OCI-M1 (cell line): ENCODE data around the gene CASP12.
A peak's percentile ranks its signal among the peaks of the same experiment; 100 is the strongest.
"Not testable (repeated sequence)": the region's sequence is repeated elsewhere in the genome, so short reads cannot be mapped to it uniquely, and the experiment has no call there.

Source experiments
- DNase-seq: peaks from one replicate; lab custom pipeline; 2025; lab: John Stamatoyannopoulos, UW

The CASP12 gene

DNA sequence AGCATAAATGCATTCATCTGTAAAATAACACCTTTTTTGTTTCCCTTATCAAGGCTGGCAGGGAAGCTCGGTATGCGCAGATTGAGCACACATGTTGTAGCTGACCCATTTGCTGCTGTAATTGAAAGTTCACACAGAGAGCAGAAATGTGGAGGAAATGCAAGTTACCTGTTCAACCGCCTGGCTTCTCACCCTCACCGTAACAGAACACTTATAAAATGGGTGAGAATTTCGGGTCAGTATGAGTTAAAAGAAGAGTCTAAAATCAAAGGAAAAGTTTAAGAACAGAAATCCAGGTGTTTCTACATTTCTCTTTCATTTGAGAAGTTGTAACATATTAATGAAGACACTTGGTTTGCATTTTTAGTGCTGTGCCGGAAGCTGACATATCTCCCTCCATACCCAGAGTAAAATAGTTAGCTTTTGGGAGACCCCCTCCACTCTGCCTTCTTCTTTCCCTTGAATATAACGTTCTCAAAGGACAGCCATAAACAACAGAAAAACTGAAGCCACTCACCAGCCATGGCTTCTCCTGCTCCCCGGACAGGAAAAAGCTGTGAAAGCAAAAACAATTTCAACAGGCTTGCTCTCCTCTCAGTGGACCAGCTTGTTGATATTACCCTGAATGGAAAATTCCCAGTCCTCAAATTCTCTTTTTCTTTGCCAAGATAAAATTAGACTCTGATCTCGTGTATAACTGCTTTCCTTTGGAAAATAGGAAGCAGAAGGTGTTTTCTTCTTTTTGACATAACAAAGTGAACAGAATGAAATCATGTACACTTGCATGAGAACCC is at the start of gene CASP12:
CASP12 (minus strand) TSS at position 570 of the 794 bp plus-strand sequence.
- no peak for DNase-seq

DNA sequence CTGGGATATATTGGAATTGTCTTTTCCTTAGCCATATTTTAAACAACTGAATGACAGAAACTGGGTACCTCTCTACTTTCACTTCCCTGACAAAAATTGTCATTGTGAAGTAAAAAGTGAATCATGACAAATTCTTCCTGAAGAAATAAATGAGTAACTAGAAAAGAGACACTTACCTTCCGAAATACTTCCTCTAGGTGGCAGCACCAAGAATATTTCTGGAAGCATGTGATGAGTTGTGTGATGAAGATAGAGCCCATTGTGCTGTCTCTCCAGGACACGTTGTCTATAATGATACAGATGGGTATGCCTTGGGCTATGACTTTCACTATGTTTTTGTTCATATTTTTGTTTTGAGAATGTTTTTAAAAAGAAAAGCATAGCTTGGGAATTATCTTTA is 48.6 kb upstream of the CASP12 start:
- DNase-seq = peak; percentile 29

DNA sequence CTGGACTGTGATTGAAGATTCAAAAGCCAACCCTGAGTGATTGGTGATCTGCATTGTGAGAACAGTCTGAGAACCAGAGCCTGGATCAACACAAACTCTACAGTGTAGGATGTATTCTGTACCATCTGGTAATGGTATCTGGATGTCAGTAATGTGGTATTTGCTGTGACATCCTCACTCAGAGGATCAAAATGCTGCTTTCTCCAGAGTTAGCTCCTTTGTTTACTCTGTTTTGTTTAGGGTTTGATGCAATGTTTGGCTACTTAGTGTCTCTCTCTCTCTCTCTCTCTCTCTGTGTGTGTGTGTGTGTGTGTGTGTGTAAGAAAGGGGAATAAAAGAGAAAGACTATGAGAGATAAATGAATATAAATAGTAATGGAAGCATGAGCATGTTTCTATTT is 45.8 kb upstream of the CASP12 start:
- no peak for DNase-seq

- DNase-seq = no peak
Observed at GRCh38 chr11:104943561-104943960, 45.3 kb upstream of the CASP12 start.

GRCh38 chr11:104934594-104934993 is 36.3 kb upstream of the CASP12 start:
- no peak for DNase-seq

DNA sequence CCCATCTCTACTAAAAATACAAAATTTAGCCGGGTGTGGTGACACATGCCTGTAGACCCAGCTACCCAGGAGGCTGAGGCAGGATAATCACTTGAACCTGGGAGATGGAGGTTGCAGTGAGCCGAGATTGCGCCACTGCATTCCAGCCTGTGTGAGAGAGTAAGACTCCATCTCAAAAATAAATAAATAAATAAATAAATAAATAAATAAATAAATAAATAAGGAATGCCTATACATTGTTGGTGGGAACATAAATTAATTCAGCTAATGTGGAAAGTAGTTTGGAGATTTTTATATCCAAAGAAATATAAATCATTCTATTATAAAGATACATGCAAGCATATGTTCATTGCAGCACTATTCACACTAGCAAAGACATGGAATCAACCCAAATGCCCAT is 35.8 kb upstream of the CASP12 start:
- DNase-seq = not testable (repeated sequence)

- DNase-seq = no peak
Observed at GRCh38 chr11:104928811-104929210, 30.6 kb upstream of the CASP12 start.

GRCh38 chr11:104926771-104927611 is 28.7 kb upstream of the CASP12 start:
- DNase-seq = no peak

- DNase-seq = no peak
Observed at GRCh38 chr11:104925850-104926249, 27.6 kb upstream of the CASP12 start.

GRCh38 chr11:104918113-104918824 is 20.0 kb upstream of the CASP12 start:
- peak; percentile 18 for DNase-seq

- no peak for DNase-seq
Observed at GRCh38 chr11:104917271-104918112, 19.2 kb upstream of the CASP12 start.

- DNase-seq = no peak
Observed at GRCh38 chr11:104916442-104916841, 18.2 kb upstream of the CASP12 start.

DNA sequence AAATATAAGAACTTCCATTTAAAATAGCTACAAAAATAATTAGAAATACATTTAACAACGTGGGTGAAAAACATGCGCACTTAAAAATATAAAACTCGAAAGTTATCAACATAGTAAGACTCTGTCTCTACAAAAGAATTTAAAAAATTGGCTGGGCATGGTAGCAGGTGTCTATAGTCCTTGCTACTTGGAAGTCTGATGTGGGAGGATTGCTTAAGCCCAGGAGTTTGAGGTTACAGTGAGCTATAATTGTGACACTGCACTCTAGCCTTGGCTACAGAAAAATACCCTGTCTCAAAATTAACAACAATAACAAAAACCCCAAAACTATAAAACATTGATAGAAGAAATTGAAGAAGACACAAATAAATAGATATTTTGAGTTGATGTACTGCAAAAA is 13.8 kb upstream of the CASP12 start:
- DNase-seq = no peak

DNA sequence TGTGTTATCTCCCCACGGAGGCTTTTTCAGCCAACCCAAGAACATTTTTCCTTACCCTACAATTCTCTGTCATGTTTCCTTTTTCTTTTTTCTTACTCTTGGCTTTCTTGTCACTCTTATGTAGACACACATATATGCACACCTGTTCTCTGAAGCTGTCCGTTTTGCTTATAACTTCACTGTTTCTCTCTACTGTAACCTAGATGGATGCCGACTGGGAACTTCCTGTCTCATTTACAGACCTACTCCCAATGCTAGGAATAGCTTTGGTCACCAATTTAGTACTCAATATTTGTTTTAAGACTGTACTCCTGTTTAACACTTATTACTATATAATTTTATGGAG is 9.9 kb upstream of the CASP12 start:
- no peak for DNase-seq

DNA sequence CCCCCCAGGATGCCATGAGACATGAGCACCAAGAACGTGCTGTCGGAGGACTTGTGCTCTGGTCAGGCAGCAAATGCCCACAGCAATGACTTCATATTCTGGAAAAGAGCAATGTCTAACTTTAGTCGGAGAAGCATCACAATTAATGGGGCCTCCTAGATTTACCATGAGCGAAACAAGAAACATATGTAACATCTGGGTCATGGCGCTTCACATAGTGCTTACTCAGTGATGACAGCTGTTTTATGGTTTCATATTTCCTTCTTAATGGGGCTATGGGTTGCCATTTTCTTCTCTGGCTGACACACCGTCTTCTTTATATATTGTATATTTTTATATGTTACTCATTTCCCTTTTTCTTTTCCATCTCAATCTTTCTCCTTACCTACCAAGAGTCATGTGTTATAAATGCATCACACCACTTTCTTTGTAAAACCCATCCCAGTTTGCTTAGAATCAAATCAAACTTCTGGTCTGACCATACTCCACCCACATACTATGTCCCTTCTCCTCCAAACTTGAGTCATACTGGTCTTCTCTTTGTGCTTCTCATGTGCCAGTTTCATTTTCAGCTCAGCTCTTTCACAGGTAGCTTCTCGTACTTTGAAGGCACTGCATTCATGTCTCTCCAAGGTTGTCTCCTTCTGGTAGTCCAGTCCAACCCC is 9.4 kb upstream of the CASP12 start:
- no peak for DNase-seq

- DNase-seq = no peak
Observed at GRCh38 chr11:104905271-104905670, 7.0 kb upstream of the CASP12 start.

GRCh38 chr11:104899226-104899625 is 966 bp upstream of the CASP12 start:
- no peak for DNase-seq

- DNase-seq = no peak
Observed at GRCh38 chr11:104898685-104899013, 389 bp upstream of the CASP12 start.

GRCh38 chr11:104895634-104896033 is 2.6 kb downstream of the CASP12 start:
- no peak for DNase-seq

DNA sequence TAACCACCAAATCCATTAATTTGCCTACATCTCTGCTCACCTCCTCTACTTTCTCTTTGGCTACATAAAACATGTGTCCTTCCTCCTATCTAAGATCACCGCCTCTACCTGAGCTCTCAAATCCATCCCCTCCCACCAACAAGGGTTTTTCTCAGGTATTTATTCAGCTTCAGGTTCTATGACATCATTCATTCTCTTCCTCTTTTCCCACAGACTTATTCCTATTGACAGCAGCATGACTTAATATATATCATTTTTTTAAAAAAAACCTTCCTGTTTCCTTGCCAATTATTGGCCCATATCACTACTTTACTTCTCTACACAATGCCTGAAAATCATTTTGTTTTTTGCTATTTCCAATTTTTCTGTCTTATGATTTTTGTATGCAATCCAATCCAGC is 4.4 kb downstream of the CASP12 start:
- DNase-seq = no peak
